CMK (cell line): ENCODE results near the gene SCNN1B.
"Not testable (repeated sequence)": the region's sequence is repeated elsewhere in the genome, so short reads cannot be mapped to it uniquely, and the experiment has no call there.

ENCODE experiments used
- DNase-seq: peaks from one replicate; pipeline ENCODE4 v3.0.0-alpha.2; 2010; ENCODE audit warnings: low read depth

SCNN1B gene, protein sequence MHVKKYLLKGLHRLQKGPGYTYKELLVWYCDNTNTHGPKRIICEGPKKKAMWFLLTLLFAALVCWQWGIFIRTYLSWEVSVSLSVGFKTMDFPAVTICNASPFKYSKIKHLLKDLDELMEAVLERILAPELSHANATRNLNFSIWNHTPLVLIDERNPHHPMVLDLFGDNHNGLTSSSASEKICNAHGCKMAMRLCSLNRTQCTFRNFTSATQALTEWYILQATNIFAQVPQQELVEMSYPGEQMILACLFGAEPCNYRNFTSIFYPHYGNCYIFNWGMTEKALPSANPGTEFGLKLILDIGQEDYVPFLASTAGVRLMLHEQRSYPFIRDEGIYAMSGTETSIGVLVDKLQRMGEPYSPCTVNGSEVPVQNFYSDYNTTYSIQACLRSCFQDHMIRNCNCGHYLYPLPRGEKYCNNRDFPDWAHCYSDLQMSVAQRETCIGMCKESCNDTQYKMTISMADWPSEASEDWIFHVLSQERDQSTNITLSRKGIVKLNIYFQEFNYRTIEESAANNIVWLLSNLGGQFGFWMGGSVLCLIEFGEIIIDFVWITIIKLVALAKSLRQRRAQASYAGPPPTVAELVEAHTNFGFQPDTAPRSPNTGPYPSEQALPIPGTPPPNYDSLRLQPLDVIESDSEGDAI

DNA sequence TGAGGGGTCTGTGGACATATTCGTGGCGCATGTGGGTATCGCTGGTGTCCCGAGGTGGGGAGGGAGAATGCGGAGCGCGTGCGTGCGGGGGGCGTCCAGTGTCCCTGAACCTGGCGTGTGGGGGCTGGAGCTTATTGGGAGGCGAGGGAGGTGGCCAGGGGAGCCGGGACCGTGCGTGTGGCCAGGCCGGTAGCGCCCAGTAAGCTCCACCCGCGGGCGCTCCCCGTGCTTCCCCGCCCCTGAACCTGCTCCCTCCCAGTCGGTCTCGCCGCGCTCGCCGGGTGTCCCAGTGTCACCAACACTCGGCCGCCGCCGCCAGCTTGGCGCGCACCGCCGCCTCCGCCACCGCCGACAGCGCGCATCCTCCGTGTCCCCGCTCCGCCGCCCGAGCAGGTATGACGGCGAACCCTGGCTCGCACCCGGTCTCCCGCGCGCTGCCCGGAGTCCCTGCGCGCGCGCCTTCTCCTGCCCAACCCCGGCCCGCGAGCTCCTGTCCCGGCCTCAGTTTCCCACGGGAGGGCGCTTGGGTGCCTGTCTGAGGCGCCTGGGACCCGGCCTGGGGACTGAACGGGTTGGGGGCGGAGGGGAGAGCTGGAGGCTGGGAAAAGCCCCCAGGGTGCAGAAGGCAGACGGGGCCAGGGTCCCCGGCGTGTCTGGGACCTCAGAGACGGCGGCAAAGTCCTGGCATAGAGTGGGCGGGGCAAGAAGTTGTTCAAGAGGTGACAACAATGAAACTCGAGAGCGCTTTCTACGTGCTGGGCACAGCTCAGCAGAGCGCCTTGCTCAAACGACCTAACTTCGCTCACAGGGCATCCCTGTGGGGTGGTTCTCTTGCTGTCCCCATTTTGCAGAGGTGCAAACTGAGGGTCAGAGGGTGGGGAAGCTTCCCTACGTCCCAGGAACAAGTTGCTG lies at the start of gene SCNN1B:
Gene SCNN1B, plus strand, starts transcription at position 258 of the 912 bp plus-strand sequence. CDS start 46,298 bp downstream, outside the sequence.
- no peak for DNase-seq

DNA sequence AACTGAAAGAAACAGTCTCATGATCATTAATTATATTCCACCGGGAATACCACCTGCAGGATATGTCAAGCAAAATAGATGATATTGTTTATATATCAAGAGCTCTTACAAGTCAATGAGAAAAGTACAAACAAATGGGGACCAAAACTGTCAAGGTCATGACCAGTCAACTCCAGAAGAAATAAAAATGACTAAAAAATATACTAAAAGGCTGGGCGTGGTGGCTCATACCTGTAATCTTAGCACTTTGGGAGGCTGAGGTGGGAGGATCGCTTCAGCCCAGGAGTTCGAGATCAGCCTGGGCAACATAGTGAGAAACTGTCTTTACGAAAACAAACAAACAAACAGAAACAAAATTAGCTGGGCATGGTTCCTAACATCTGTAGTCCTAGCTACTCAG lies 49.8 kb upstream of the SCNN1B start:
- DNase-seq = no peak

DNA sequence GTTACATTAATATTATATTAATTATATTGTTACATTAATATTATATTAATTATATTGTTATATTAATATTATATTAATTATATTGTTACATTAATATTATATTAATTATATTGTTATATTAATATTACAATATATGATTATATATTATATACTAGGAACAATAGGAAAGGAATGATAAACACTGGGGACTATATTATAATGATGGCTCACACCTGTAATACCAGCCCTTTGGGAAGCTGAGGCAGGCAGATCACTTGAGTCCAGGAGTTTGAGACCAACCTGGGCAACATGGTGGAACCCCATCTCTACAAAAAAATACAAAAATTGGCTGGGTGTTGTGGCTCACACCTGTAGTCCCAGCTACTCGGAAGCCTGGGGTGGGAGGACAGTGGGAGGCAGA lies 48.5 kb upstream of the SCNN1B start:
- DNase-seq = not testable (repeated sequence)

DNA sequence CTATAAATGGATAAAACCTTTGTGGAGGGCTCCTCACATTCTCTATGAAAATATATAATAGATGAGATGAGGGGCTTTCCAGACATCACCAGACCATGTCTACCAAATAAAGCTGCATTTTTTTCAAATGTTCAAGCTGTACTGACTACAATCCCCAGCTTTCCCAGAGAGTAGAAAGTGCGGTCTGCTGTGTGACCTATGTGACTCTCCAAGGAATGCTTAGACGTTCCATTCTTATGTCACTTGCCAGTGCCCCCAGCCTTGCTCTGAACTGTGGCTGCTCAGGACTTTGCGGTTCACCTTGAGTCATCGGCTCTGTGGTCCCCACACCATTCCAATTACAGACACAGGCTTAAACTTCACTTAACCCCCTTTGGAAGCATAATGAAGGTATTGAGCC lies 47.8 kb upstream of the SCNN1B start:
- no peak for DNase-seq

DNA sequence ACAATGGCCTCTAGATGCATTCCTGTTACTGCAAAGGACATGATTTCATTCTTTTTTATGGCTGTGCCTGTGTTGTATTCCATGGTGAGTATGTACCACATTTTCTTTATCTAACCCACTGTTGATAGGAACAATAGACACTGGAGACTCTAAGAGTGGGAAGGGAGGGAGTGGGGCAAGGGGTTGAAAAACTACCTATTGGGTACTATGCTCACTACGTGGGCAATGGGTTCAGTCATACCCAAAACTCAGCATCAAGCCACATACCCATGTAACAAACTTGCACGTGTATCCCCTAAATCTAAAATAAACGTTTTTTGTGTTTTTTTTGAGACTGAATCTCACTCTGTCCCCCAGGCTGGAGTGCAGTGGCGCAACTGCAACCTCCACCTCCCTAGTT lies 47.1 kb upstream of the SCNN1B start:
- no peak for DNase-seq

DNA sequence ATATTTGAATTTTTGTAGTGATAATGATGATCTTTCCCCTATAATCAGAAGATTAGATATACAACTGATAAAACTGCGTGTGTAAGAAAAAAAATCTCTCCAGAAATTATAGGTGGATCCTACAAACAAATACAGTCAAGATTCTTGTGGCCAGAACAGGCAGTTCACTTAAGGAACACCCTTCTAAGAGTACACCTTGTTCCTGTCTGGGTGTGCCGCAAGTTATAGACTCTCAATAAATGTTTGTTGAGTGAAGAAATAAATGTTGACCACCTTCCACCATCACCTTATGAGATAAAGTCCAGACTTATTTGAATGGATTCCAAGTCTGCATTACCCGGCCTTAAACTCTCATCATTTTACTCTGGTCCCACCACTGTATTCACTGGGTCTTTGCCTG lies 45.7 kb upstream of the SCNN1B start:
- DNase-seq = no peak

DNA sequence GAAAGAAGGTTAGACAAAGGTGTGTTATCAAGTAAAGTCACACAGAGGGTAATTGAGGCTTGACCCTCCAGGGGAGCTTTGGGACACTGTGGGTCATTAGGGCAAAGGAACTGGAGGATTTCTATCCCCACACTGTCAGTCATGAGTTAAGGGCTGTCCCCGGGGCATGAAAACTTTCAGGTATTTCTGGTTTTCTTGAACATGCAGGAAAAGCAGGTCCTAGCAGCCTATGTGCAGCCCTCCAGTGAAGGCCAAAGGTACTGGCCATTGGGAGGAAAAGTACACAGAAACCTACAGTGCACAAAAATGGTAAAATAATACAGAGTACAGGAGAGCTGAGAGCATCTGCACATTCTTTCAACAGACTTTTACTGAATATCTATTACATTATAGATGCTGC lies 44.4 kb upstream of the SCNN1B start:
- DNase-seq = no peak

DNA sequence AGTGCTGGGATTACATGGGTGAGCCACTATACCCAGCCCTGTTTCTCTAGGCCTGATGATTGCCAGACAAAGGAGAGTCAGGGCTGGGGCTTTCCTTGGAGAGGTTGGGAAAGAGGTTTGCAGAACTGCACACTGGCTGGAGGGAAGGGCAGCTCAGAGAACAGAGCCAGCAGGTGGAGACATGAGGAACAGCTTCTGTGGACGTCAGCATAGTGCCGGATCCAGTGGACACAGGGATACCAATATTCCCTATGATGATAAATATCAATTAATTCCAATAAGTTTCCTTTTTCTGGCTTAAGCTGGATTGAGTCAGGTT lies 43.2 kb upstream of the SCNN1B start:
- DNase-seq = no peak

DNA sequence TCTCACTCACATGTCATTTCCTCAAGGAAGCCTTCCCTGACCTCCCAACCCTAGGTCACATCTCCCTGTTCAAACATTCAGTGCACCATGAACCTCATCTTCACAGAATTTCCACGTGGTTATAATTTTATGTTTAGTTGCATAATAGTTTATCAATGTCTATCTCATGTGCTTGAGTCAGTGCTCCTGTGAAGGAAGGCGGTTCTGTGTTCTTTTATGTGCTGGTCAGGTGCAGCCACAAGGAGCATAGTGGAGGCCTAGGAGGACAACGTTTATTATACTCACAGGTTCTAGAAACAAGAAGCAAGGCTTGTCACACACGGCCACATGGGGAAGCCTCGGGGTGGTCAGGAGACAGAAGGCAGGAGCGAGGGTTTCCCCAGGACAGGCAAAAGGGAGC lies 34.5 kb upstream of the SCNN1B start:
- DNase-seq = no peak

DNA sequence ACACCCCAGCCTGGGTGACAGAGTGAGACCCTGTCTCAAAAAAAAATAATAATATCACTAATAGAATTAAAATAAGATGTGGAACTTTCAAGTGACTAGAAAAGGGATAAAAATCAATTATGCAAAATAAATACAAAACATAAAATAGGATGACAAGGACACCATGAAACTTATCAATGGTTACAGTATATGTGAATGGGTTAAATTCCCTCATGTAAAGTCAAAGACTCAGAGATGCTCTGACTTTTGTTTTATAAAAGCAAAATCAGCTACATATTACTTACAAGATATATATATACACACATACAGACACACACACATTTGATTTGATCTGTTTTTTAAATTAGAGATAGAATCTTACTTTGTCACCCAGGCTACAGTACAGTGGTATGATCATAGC lies 33.5 kb upstream of the SCNN1B start:
- DNase-seq = no peak

DNA sequence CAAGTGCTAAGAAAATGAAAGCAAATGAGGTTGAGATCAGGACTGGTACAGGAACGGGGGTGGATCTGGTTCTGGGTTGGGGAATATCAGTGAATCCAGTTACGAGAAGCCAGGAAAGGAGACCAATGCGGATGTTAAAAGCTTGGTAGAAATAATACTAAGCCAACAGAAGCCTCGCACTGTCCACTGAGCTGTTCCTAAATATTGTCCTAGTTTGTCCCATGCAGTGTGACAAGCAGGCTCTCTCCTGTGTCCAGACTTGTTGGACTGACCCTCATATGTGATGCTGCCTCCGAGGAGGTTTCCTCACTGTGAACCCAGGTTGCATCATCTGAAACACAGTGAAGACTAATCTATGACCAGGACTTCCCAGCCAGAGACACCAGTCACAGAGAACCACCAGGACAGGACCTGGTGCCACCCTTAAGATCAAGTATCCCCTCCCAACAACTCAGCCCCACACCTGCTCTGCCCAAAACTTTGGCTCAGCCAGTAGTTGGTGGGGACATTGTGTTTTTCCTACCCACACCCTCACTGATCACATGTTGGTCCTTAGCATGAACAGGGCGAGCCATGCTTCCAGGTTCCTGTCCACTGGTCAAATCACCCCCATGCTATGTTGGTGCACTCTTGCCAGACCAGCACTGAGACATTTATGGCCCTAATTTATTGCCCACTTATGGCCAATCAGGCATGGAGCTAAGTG lies 32.7 kb upstream of the SCNN1B start:
- no peak for DNase-seq

DNA sequence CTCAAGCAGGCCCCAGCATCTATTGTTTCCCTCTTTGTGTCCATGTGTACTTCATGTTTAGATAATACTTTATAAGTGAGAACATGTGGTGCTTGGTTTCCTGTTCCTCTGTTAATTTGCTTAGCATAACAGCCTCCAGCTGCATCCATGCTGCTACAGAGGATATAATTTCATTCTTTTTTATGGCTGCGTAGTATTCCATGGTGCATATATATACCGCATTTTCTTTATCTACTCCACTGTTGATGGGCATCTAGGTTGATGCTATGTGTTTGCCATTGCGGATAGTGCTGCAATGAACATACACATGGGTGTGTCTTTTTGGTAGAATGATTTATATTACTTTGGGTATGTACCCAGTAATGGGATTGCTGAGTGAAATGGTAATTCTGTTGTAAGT lies 31.4 kb upstream of the SCNN1B start:
- no peak for DNase-seq

DNA sequence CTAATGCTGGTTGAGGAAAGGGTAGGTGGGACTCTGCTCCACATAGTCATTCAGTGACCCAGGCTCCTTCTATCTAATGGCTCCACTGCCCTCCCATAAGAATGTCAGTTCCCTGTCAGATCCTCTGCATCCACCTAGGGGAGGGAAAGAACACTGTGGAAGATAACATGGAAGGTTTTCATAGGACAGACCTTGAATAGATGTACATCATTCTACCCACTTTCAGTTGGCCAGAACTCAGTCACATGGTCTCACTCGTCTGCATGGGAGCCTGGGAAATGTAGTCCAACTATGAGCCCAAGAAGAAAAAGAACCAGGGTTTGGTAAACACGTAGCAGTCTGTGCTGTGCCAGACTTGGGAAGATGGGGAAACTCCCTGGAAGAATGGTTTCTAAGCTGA lies 27.1 kb upstream of the SCNN1B start:
- DNase-seq = no peak

DNA sequence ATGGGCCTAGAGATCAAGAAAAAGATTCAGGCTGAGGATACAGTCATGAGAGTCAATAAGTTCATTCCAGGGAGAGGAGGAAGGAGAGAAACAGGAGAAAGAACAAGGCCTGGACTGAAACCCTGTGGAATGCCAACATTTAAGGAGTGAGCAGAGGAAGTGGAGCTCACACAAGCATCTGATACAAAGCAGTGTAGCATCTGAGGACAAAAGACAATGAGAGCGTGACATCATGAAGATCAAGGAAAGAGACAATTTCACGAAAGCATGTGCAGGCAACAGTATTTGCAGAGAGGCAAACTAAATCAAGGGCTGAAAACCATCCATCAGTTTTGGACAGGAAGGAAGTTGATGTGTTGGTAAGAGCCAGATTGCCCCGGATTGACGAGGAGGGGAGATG lies 25.3 kb upstream of the SCNN1B start:
- DNase-seq = no peak

DNA sequence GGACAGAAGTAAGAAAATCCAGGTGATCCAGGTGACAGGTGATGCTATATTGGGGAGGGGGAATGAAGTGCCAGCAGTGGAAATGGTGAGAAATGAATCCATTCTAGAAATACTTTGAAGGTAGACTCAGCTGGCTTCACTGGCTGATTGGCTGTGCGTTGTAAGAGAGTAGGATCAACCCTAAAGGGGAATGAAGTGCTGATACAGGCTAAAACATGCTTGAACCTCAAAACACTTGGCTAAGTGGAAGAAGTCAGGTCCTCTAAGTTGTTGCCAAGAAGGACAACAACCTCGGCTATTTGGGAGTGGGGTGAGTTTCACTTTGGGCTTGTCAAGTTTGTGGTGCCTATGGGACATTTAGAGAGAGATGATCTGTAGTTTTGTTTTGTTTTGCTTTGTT lies 24.1 kb upstream of the SCNN1B start:
- no peak for DNase-seq

DNA sequence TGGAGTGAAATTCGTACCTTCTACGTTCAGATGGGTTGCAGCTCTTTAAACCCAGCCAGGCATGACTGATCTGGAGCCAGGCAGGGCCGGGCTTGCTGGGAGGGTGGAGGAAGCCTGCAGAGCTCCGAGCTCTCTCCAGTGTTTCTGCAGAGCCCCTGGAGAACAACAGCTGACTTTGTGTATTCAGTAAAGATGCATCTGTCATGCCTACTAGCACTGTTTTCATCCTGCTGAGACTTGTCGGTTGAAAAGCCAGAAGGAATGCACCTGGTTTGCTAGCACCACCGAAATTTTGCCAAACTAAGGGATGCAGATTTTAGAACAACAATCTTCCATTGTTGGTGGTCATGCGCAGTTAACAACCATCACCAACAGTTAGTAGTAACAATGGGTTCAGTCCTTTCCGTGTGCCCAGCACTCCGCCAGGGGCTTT lies 22.4 kb upstream of the SCNN1B start:
- DNase-seq = no peak

DNA sequence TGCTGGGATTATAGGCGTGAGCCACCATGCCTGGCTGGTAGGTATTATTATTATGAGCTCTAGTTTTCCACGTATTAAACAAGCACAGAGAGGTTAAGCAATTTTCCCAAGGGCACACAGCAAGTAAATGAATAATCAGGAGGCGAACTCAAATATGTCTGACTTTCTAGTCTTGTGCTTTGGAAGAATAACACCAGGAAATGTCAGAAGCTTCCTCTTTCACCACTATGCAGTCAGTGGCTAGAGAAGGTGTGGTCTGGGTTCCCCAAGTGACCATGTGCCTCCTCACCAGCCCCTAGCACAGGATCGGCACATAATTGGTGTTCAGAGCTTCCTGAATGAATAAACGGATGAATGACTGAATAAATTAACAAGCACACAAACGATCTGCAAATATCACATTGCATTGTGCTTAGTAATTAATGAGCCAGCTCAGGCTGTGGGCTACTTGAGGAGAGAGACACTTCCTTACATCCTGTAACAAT lies 21.6 kb upstream of the SCNN1B start:
- DNase-seq = no peak

DNA sequence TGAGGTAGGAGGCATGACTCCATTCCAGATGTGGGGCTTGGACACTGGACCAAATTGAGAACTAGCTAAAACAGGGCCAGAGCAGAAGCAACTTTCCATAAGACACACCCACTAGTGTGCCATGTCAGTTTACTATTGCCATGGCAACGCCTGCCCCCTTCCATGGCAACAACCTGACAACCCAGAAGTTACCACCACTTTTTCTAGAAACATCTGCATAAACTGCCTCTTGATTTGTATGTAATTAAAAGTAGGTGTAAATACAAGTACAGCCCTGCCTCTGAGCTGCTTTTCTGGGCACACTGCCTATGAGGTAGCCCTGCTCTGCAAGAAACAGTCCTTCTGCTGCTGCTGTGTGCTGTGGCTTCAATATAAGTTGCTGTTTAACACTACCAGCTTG lies 19.5 kb upstream of the SCNN1B start:
- DNase-seq = no peak

DNA sequence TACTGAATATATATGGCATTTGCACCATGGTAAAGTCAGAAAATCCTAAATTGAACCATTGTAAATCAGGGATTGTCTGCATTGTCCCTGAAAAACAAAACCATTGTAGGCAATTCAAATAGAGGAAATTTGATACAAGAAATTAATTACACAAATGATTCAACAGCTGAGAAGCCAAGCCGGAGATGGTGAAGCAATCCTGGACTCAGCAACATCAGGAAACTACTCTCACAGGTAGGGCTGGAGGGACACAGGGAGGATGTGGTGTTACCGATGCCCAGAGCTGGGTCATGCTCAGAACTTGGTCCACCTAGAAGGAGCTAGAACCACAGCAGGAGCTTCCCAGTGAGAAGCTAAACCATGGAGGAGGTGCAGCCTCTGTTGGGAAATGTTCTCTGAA lies 18.5 kb upstream of the SCNN1B start:
- DNase-seq = no peak

DNA sequence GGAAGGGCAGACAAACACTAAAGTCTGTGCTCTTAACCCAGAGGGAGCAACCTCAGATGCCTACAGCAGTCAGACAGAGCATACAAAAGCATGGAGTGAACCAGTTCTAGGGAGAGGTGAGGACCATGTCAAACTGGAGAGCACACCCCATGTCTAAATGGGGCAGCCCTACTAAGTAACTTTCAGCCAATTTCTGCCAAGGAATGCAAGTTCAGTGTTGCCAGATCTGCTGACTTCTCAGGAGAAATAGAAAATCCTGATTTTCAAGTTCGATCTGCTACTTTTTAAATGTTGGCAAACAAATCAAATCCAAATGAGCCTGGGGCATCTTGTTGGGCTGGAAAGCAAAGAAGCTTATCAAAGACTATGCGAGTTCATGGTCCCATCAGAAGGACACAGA lies 17.5 kb upstream of the SCNN1B start:
- no peak for DNase-seq

DNA sequence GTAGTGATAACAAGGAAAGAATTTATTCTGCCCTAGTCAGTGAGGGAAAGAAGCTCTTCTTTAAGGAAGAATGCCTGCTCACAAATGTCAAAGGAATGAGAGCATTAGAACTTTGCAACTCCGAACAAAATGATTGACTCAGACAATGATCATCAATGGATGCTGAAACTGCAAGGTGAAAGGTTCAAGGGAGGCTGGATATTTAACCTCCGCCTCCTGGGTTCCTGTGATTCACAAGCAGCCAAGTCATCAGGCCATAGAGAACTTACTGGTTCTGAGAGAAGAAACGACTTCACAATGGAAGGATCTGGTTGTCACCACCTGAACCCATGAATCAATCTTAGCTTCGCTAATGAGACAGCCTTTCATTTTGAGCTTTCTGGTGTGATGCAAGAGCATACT lies 16.0 kb upstream of the SCNN1B start:
- DNase-seq = no peak

DNA sequence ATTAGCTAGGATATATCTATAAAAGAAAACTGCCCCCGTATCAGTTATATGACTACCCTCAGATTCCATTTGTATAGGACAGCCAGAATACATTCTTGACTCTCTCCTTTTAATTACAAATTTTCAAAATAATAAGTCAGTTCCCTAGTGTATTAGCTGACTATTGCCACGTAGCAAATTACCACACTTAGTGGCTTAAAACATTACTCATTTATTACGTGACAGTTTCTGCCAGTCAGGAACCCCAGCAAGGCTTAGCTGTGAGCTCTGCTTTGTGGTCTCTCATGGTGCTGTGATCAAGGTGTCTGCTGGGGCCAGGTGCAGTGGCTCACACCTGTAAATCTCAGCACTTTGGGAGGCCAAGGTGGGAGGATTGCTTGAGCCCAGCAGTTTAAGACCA lies 13.9 kb upstream of the SCNN1B start:
- DNase-seq = no peak
